ENCODE results near the gene HOXB2.

The HOXB2 gene

GRCh38 chr17:48582750-48583069 is 37.8 kb upstream of the HOXB2 start:
- no peaks in the 10 kb centered on the region for H3K27me3 ChIP-seq (ENCODE audit: low read length)
- TF ChIP-seq EZH2phosphoT487 (conservative IDR thresholded peaks at IDR 0.05; ENCODE audit: low read length), result no peak
- no peak for TF ChIP-seq CTCF (IDR thresholded peaks at IDR 0.05; ENCODE audit: insufficient read depth, low read length, poor library complexity, severe bottlenecking)
- H4K20me1 ChIP-seq (ENCODE audit: low read depth, low read length), result no peaks in the 10 kb centered on the region
- no peaks in the 10 kb centered on the region for H3F3A ChIP-seq (ENCODE audit: insufficient read depth)
- no peaks in the 10 kb centered on the region for H3K9me3 ChIP-seq (ENCODE audit: insufficient read depth, low read length)
- H3K9me2 ChIP-seq (replicated peaks; ENCODE audit: insufficient read depth, low read length), result no peaks in the 10 kb centered on the region
- no peak overlapping the region for H3K27ac ChIP-seq (ENCODE audit: low read depth, low read length)
- no peak overlapping the region for H3K4me3 ChIP-seq (ENCODE audit: insufficient read depth, low read length, poor library complexity, severe bottlenecking)
- no peak overlapping the region for H2AFZ ChIP-seq (ENCODE audit: low read depth, low read length, severe bottlenecking)
- H3K36me3 ChIP-seq (ENCODE audit: low read length), result no peaks in the 10 kb centered on the region
- no peaks in the 10 kb centered on the region for H3K79me2 ChIP-seq (ENCODE audit: insufficient read depth, low read length)
- H3K9ac ChIP-seq (ENCODE audit: low read length), result no peak overlapping the region
- no peak overlapping the region for H3K4me2 ChIP-seq (ENCODE audit: low read depth, low read length, poor library complexity, severe bottlenecking)

- no peaks in the 10 kb centered on the region for H3K79me2 ChIP-seq (ENCODE audit: insufficient read depth, low read length)
- no peaks in the 10 kb centered on the region for H3K9me2 ChIP-seq (replicated peaks; ENCODE audit: insufficient read depth, low read length)
- TF ChIP-seq EZH2phosphoT487 (conservative IDR thresholded peaks at IDR 0.05; ENCODE audit: low read length), result no peak
- TF ChIP-seq CTCF (IDR thresholded peaks at IDR 0.05; ENCODE audit: insufficient read depth, low read length, poor library complexity, severe bottlenecking), result no peak
- no peak overlapping the region for H3K4me3 ChIP-seq (ENCODE audit: insufficient read depth, low read length, poor library complexity, severe bottlenecking)
- H3K9me3 ChIP-seq (ENCODE audit: insufficient read depth, low read length), result no peaks in the 10 kb centered on the region
- no peak overlapping the region for H3K9ac ChIP-seq (ENCODE audit: low read length)
- no peaks in the 10 kb centered on the region for H4K20me1 ChIP-seq (ENCODE audit: low read depth, low read length)
- H3F3A ChIP-seq (ENCODE audit: insufficient read depth), result no peaks in the 10 kb centered on the region
- H3K36me3 ChIP-seq (ENCODE audit: low read length), result no peaks in the 10 kb centered on the region
- no peak overlapping the region for H3K27ac ChIP-seq (ENCODE audit: low read depth, low read length)
- H3K4me2 ChIP-seq (ENCODE audit: low read depth, low read length, poor library complexity, severe bottlenecking), result no peak overlapping the region
- no peaks in the 10 kb centered on the region for H3K27me3 ChIP-seq (ENCODE audit: low read length)
- no peak overlapping the region for H2AFZ ChIP-seq (ENCODE audit: low read depth, low read length, severe bottlenecking)
Measured at GRCh38 chr17:48579760-48580554, 35.0 kb upstream of the HOXB2 start.

- Histone ChIP-seq H3K9ac (ENCODE audit: low read length) (no peak overlapping the region), H3F3A (ENCODE audit: insufficient read depth) (no peaks in the 10 kb centered on the region), H3K79me2 (ENCODE audit: insufficient read depth, low read length) (no peaks in the 10 kb centered on the region), H3K4me2 (ENCODE audit: low read depth, low read length, poor library complexity, severe bottlenecking) (no peak overlapping the region), H3K27me3 (ENCODE audit: low read length) (no peaks in the 10 kb centered on the region), H3K27ac (ENCODE audit: low read depth, low read length) (no peak overlapping the region), H3K9me3 (ENCODE audit: insufficient read depth, low read length) (no peaks in the 10 kb centered on the region), H3K4me3 (ENCODE audit: insufficient read depth, low read length, poor library complexity, severe bottlenecking) (no peak overlapping the region), H2AFZ (ENCODE audit: low read depth, low read length, severe bottlenecking) (no peak overlapping the region), H3K36me3 (ENCODE audit: low read length) (no peaks in the 10 kb centered on the region), H3K9me2 (replicated peaks; ENCODE audit: insufficient read depth, low read length) (no peaks in the 10 kb centered on the region), H4K20me1 (ENCODE audit: low read depth, low read length) (no peaks in the 10 kb centered on the region)
- no peak for TF ChIP-seq CTCF (IDR thresholded peaks at IDR 0.05; ENCODE audit: insufficient read depth, low read length, poor library complexity, severe bottlenecking)
- TF ChIP-seq EZH2phosphoT487 (conservative IDR thresholded peaks at IDR 0.05; ENCODE audit: low read length), result no peak
Measured at GRCh38 chr17:48579471-48579759, 34.5 kb upstream of the HOXB2 start.

Measured in SU-DHL-6 (cell line).